Stimulated activated CD4-positive, alpha-beta T cell treated with anti-CD3 and anti-CD28 coated beads, Interleukin-12 subunit alpha, Interleukin-12 subunit beta, amount 100 ng/mL, for 48 hours (primary cell): ENCODE data around the gene COPS7A.

ENCODE experiments used
- DNase-seq, 3 donors: peaks; one replicate each; pipeline ENCODE4 v3.0.0-alpha.2; 2020; ENCODE audit warnings: low read depth in 2 of 3, low spot score in 1 of 3

Gene COPS7A

DNA sequence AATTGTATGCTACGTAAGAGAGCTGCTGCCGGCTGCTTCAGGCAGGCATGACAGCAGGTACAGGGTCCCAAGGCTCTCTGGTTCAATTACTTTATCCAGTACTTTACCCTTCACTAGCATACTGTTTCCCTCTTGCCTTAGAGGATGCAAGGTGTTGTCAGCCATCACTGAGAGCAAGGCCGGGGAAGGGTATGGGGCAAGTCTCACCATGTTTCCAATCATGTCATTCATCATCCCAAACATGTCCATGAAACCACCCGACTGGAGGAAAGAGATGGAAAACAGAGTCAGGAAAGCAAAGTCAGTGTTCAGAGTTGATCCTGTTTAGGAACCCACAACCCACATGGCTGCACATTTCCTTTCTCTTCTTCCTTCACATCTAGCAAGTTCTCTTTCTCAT, 26.7 kb downstream of the COPS7A start:
- no peak for DNase-seq

DNA sequence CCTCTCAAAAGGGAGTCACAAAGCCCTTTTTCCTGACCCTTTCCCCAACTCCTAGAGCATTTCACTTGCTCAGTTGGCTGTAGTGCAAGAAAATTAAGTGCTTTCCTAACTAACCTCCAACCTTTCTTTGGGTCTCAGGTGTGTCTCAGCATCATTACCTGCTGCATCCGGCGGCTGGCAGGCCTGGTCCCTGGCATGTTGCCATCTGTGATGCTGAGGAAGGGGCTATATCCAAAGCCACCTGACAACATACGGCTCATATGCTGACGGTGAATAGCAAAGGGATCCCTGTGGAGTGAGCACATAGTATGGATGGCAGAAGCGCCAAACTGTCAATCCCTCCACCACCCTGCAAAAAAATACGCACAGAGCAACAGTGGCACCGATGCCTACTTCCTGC, 27.9 kb downstream of the COPS7A start:
- DNase-seq, result no peak

DNA sequence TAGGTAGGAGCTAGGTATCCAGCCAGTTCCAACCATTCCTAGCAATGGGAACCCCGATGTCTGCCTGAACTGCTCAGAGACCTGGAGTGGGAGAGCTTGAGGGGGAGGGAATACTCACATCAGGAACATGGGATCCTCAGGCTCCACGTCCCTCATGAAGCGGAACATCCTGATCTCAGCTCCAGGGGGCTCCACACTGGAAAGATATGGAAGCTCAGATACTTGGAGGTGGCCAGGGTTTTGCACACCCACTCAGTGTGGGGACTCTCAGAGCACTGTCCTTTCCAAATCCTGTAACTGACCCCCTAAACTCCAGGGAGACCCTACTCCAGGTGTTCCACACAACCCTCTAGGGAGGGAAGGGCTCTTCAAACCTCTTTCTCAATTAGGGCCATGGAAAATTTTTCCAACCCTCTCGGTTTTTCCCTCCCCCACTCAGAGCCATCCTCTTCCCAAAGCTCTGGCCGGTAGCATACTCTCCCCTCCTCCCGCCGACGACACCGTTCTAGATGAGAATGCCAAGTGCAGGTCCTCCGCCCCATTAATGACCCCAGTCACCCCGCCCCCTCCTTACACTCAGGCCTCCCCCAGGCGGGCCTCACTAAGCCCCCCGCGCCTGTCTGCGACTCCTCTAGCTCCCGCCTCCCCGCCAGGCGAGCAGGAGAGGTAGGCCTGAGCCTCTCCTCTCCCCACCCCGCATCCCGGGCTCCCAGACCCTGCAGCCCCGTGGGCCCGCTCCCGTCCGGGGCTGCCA, 28.5 kb downstream of the COPS7A start:
- no peak for DNase-seq

DNA sequence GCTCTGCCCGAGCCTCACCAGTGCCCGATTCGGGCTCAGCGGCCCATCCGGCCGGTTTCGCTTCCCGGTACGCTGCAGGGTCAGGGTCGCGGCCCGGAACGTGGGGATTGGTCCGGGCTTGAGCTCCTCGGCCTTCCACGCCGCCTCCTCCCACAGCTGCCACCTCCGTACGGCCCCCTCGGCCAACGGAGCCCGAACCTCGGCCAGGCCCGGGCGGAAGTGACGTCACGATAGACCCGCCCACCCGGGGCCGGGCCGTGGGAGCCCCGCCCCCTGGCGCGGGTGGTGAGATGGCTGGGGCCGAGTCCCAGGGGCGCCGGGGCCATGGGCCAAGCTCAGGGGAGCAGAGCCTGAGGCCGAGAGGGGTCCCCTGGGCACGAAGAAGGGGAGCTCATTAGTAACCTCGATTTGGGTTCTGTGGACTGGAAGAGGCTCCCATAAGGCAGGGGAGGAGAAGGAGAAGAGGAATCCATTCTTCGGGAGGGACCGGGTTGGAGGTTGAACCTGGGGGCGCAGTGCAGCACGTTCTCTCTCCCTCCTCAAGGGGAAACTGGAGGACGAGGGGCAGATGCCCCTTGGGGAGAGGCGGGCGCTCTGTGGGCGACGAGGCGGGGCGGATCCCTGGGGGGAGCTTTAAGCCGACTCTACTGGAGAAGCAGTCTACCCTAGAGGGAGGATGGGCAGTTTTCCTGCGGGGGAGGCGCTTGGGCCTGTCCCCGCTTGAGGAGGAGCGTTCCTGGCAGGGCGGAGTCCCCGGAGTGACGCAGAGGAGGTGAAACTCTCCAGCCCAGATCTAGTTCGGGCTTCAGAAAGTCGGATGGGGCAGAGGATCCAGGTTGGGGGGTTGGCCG, 29.3 kb downstream of the COPS7A start, which contains the start of gene MLF2:
MLF2 (minus strand) TSS at position 221 of the 851 bp plus-strand sequence. CDS start 807 bp downstream, outside the sequence.
- DNase-seq, result peak; percentile 97 to 99 (median 97)

DNA sequence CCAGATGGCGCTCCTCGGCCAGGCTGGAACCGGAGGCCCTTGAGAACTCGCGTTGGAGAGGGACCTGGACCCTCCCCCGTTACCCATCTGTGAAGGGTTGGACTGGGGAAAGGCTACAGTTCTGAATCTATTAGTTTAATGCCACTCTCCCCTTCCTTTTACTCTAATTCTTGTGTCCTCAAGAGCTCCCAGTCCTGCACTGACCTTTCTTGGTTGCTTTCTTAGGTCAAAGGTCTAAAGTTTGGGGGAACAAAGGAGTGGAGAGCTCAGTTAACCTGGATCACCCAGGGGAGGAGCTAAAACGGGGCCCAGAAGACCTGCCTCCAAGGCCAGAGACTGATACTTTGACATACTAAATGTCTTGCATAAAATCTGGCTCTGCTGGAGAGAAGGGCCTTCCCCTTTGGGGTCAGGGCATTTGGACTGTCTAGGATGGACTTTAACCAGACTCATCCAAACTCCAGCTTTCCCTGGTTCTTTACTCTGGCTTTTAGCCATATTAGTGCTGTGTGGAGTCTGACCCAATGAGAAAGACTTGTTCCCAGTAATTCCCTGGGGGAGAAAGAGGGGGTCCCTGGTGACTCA, 30.0 kb downstream of the COPS7A start:
- DNase-seq, result no peak

DNA sequence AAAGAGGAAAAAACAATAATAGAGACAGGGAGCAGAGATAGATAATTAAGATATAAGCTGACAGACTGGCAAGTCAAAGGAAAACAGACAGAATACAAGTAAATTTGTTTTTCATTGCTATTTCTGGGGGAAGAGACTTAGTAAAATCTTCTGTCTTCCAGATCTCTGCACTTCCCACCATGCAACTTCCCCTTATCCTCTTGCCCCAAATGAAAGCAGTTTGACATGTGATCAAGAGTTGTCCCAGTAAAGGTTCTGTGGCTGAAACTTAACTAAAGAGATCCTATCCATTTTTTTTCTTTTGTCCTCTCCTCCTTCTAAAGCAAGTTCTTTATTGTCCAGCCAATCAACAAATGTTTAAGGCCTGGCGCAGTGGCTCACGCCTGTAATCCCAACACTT, 30.6 kb downstream of the COPS7A start:
- DNase-seq, result no peak

DNA sequence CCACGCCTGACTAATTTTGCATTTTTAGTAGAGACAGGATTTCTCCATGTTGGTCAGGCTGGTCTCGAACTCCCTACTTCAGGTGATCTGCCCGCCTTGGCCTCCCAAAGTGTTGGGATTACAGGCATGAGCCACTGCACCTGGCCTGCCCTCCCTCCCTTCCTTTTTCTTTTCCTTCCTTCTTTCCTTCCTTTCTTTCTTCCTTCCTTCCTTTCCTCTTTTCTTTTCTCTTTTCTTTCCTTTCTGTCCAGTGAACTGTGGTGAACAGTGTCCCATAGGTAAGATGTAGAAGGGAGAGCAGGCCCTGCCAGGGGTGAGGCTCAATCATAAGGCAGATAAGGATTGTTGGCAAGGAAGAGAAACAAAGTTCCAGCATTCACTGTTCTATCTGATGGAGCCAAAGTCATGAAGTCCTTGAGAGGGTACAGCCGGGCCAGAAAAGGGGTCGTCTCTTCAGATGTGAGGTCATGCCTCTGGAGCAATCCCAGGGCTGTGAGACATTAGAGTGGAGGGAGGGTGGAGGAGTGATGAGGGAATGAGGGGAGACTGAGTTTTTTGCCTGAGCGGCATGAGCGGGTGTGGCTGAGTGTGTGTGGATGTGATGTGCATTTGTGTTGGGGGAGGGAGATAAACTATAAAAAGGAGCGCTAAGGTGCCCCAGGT, 33.3 kb downstream of the COPS7A start:
- no peak for DNase-seq

DNA sequence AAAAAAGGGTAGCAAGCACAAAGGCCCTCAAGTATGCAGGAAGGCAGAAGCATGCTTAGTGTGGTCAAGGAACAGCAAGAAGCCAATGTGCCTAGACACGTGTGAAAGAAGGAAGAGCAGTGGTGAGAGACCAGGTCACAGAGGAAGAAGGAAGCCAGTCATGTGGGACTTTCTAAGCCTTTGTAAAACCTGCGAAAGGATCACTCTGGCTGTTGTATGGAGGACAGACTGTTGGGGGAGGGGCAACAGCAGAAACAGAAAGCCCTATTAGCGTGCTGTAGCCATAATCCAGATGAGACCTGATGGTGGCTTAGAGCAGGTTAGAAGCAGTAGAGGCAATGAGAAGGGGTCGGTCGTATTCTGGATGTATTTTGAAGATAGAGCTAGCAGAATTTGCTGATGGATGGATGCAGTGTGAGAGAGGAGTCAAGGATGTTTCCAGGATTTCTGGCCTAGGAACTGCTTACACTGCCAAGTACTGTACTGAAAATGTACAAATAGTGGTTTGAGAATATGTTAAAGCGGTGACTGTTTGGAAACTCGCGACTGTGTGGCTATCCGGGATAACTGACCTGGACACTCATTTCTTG, 34.8 kb downstream of the COPS7A start:
- no peak for DNase-seq

DNA sequence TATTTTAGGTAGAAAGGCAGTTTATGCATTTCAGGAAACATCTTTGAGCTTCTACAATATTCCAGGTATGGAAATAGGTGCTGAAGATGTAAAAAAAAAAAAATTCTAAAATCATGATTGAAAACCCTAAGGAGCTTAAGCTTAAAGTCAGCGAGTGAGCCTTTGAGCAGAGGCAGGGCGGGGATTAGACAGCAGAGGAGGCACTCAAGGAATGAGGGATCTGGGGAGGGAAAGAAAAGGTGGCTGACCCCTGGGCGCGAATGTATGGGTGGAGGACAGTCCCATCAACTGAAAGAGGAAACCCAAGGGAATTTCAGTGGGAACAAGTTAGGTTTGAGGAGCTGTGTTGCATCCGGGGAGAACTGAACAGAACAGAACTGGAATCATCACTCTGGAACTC, 35.9 kb downstream of the COPS7A start:
- no peak for DNase-seq

DNA sequence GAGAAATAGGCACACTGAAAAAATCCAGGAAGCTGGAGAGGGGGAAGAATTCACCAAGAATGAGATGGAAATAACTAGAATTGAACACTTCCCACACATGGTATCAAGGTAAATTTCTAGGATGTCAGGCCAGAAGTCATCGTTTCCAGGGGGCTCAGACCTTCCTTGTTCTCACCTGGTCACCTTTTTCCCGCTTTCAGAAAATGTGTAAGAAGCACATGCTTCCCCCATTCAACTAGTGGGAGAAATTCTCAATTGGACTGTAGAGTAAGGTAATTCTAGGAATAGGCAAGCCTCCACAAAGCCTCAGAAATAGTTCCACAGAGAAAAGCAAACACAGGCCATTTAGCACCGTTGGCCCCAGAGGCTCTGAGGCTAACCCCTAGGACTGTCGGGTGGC, 39.5 kb downstream of the COPS7A start:
- no peak for DNase-seq

DNA sequence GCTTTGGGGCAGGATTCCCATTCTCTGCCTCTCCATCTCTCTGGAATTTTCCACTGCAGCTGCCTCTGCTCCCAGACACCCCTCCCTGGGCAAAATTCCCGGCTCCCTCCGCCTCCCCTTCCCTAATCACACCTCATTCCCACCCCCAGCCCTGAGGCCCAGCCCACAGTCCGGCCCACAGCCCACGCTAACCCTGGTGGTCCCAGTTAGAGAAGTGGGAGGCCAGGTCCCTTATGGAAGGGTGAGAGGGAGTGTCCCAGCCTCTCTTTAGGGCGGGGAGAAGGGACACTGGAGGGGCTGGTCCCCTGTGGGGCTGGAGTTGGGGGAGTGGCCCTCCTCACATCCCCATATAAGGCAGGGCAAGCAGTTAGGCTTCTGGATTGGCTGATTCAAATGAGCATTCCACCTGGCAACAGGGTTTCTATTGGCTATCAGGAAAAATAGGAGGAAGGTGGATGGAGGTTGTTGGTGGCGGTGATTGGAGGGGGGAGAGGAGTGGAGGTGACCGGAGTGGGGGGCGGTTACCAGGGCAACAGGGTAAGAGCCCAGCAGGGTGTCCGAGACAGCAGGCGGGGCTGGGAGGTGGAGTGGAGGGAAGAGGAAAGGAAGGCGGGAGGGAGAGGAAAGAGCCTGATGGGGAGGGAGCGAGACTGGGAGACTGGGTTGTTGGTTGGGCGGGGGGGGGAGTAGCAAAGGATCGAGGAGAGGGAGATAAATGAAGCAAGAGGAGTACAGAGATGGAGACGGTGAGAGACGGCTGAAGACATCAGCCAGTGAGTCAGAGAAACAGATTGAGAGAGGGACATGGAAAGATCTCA, 40.4 kb downstream of the COPS7A start:
- DNase-seq, result no peak

DNA sequence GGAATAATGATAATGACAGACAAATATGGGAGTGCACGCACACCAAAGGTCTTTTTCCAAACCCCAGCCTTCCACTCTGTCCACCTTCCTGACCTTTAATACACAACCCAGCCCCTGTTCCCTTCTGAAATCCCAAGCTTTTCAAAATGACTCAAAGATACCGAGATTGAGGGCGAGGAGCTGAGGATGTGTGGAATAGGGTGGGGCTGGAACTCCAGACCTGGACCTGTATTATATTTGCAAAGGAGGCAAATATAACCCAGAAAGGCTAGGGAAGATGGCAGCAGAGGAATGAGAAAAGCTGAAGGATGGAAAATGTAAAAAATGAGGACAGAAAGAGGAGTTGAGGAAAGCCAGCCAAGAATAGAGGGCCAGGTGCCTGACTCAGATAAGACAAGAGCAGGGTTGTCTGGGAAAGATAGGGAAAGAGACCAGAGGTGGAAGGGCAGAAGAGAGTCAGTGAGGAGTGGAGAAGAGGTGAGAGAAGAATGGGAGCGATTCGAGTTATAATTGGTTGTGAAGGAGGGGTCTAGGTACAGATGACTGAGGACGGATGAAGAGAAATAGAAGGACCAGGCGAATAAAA, 41.3 kb downstream of the COPS7A start:
- no peak for DNase-seq

DNA sequence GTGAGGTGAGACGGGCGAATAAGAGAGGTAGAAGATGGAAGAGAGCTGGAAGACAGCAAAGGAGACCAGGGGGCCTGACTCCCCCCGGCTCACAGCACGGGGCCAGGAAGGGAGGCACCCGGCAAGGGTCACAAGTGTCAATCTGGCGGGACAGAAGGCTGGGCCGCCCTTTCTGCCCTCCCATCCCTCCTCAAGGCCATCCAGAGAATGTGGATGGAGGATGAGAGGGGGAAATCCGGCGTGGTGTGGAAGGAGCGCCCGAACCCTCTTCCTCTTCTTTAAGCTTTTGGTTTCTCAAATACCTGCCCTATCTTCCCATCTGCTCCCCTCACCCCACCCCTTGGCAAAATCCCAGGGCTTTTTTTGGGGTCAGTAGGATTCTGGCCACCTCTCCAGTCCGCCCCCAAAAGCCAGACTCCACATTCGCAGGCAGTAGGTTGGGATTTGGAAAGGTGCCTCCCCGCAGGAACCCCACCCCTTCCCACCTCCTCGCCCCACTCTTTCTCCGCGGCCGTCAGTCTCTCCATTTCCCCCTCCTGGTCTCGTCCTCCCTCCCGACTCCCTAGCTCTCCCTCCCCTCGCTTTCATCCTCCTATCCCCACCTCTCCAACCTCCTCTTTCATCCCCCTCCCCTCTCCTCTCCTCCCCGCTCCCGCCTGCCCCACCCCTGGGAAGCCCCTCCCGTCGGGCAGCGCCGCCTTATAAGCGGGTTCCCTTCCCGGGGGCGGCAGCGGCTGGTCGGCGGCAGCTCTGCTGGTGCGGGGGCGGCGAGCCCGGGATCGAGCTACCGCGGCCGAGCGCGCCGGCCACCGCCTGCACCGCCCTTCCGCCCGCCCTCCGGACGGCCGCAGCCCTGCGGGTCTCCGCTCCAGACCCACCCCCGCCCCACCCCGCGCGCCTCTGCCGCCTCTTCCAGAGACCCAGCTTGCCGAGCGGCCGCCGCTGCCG, 42.1 kb downstream of the COPS7A start, which contains the start of gene PTMS:
PTMS (plus strand) TSS at position 730 of the 948 bp plus-strand sequence. CDS start 343 bp downstream, outside the sequence.
- DNase-seq, result no peak

DNA sequence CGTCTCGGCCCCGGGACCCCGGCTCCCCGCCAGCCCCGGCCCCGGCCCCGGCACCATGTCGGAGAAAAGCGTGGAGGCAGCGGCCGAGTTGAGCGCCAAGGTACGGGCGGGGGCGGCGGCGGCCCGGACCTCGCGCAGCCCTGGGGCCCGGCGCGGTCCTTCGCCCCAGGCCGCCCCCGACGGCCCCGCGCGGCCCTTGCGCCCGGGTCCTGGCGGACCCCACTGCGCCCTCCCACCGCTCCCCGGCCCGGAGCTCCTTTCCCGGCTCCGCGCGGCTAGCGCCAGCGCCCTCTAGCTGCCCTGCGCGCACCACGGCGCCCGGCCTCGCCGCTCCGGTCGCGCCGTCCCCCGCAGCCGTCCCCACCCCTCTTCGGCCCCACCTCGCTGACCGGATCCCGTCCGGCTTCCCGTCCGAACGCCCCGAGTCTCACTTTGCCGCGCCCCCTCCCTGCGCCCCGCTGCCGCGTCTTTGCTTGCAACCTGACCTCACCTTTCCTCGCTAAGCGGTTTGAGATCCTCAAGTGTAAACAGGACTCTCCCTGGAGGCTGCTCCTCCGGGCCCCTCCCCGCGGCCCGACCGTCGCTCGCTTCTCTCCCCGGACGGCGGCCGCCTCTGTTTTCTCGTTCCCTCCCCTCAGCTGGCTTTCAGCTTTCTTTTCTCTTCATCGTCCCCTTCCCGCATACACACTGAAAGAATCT, 43.0 kb downstream of the COPS7A start:
- no peak for DNase-seq

DNA sequence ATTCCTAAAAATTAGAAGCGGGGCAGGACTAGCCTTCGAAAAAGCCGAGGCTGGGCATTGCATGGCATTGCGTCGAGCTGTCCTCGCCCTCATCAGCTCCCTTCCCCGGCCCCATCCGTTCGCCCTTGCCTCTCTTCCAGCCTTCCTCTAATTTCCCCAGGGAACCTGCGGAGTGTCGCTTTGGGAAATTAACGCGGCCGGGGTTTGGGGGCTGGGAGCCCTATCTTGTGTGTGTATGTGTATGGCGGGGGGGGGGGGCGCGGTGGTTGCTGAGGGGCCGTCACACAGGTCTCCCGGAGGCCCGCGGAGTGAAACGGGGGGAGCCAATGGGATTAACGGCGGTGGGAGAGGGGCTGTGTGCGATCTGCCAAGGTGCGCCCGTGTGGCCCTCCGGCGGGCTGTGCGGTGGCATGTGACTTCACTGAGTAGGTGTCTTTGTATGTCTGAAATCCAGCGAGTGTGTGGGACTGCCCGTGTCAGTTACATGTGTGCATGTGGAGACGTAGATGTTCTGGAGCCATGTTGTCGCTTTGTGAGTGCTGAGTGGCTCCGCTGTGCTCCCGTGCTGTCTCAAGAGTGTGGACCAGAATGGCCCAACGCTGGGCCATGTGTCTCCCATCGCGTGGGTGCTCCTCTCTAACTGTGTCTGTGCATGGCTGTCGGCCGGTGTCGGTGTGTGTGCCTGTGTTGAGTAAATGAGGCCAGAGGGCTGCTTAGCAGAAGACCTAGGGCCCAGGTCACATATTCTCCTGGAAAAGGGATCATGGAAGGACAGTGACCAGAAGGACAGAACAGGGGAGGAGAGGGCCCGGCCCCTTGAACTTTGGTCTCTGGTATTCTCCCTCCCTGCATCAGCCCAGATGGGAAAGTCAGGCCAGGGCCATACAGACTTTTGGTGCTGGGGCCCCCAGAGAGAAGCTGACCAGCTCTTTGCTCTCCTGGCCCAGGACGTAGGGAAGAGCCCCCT, 43.8 kb downstream of the COPS7A start:
- DNase-seq, result no peak

DNA sequence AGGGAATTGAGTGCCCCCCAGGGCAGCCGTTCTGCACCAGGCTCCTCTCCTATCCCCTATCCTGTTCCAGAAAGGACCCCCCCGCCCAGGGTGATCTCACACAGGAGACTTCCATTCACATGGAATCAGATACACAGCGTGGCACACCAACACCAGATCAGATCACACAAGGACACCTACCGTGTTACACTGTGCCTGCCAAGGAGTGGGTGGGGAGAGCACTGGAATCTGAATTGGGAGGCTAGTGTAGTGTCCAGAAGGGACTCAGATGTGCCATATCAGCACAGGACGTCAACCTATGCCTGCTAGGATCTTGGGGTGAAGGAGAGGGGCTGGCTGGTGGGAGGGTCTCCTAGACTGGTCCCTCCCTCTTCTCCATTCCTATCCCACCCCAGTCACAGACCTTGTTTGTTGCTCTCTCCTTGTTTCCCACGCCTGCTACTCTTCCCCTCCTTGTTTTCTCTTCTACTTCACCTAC, 44.6 kb downstream of the COPS7A start:
- no peak for DNase-seq

DNA sequence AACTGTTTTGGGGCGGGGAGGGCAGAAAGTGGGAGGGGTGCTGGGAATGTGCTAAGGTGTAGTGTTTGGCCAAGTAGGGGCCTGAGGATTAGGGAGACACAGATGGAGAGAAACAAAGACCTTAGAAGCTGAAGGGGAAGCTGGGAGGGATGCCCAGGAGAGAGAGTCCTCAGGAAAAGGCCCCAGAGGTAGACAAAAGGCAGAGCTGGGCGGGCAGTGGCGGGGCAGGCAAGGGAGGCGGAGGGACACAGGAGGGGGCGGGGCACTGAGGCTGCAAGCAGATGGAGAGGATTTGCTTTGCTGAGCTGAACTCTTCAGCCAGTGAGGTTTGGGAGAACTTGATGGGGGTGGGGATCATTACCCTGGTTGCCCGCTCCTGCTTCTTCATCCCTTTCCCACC, 45.1 kb downstream of the COPS7A start:
- DNase-seq, result no peak
